Lower leg skin (tissue), 4 donors: ENCODE measurements around the gene PPP3CB. TPM values are rescaled to one million over a fixed set of nuclear protein-coding genes. Genes with fewer than 3 reads are reported as not detected.

Experiments
- DNase-seq, 2 donors: peaks; one replicate each; pipeline ENCODE4 v3.0.0-alpha.2; 2019; ENCODE audit warnings: low spot score in 2 of 2
- H3K4me3 ChIP-seq: fragments of 200-600 bp; sonication (generic); 2 replicates; pipeline ENCODE4 v1.5.1; 2017; ENCODE audit warnings: mild to moderate bottlenecking, low read depth; ENCODE audit not compliant: poor library complexity, severe bottlenecking
- CTCF ChIP-seq, 3 donors: fragments of 450-650 bp; IDR thresholded peaks; one replicate each; pipeline ENCODE4 v1.5.1; 2016; ENCODE audit warnings: antibody characterized with exemption in 3 of 3, mild to moderate bottlenecking in 3 of 3, moderate library complexity in 2 of 3
- POLR2A ChIP-seq, 2 donors: fragments of 450-650 bp; IDR thresholded peaks; one replicate each; pipeline ENCODE4 v1.6.1; 2016 to 2017; ENCODE audit warnings: antibody characterized with exemption in 2 of 2, mild to moderate bottlenecking in 1 of 2, moderate library complexity in 1 of 2
- WGBS, 2 donors: methylation state at CpG; one replicate each; pipeline ENCODE4 v1.1.5; 2018; 5-methylcytosine and 5-hydroxymethylcytosine counted together
- intact Hi-C: fragments of 100-400 bp; cut with DNase I; formaldehyde crosslinking; loops from one replicate; pipeline ENCODE4 v1.15.0; 2023; ENCODE audit warnings: low total_unique reads
- total RNA-seq, 4 donors: library from RNA; depleted of rRNA; stranded (reverse); fragments of >200 nt; gene quantifications; one replicate each; pipeline ENCODE4 v1.1.0, GENCODE V29; 2016

The PPP3CB gene
- total RNA-seq, 4 donors from 2014 or later: 19.8 to 25.1 (median 24.1) TPM

- intact Hi-C loops: no loop called here
- no peak overlapping the region for H3K4me3 ChIP-seq
- WGBS, 2 donors: 92 to 97% methylated on average over 4 of the region's 4 CpGs
- TF ChIP-seq CTCF (IDR thresholded peaks at IDR 0.05): no peak
- TF ChIP-seq POLR2A (IDR thresholded peaks at IDR 0.05): no peak
- DNase-seq: no peak
Measured at GRCh38 chr10:73460897-73461296, 34.9 kb downstream of the PPP3CB start.

GRCh38 chr10:73459683-73460314 is 36.0 kb downstream of the PPP3CB start:
- WGBS, 2 donors: 93 to 95% methylated on average over 6 of the region's 6 CpGs
- TF ChIP-seq POLR2A (IDR thresholded peaks at IDR 0.05): no peak
- TF ChIP-seq CTCF (IDR thresholded peaks at IDR 0.05): no peak
- no peak for DNase-seq
- intact Hi-C loops: no loop called here
- no peak overlapping the region for H3K4me3 ChIP-seq

- no peak for TF ChIP-seq POLR2A (IDR thresholded peaks at IDR 0.05)
- no peak for TF ChIP-seq CTCF (IDR thresholded peaks at IDR 0.05)
- no peak for DNase-seq
- intact Hi-C loops: no loop called here
- WGBS, 2 donors: 89 to 98% methylated on average over 2 of the region's 2 CpGs
- H3K4me3 ChIP-seq: no peak overlapping the region
Measured at GRCh38 chr10:73456187-73456890, 39.5 kb downstream of the PPP3CB start.

GRCh38 chr10:73449113-73449512 is 46.7 kb downstream of the PPP3CB start:
- intact Hi-C loops: no loop called here
- WGBS, 2 donors: 81 to 82% methylated on average over 1 of the region's 1 CpG

GRCh38 chr10:73448384-73448783 is 47.4 kb downstream of the PPP3CB start:
- TF ChIP-seq POLR2A (IDR thresholded peaks at IDR 0.05) (no peak), CTCF (IDR thresholded peaks at IDR 0.05) (no peak)
- 78 to 86% methylated on average over 1 of the region's 1 CpG for WGBS, 2 donors
- intact Hi-C loops: no loop called here
- no peak for DNase-seq
- no peak overlapping the region for H3K4me3 ChIP-seq

More at GRCh38 chr10:73449113-73449512, 46.7 kb downstream of the PPP3CB start:
- no peak overlapping the region for H3K4me3 ChIP-seq
- TF ChIP-seq POLR2A (IDR thresholded peaks at IDR 0.05) (no peak), CTCF (IDR thresholded peaks at IDR 0.05) (no peak)
- DNase-seq: no peak
